ENCODE results near the gene ZSWIM5.
A peak's percentile ranks its signal among the peaks of the same experiment; 100 is the strongest.

Gene ZSWIM5

DNA sequence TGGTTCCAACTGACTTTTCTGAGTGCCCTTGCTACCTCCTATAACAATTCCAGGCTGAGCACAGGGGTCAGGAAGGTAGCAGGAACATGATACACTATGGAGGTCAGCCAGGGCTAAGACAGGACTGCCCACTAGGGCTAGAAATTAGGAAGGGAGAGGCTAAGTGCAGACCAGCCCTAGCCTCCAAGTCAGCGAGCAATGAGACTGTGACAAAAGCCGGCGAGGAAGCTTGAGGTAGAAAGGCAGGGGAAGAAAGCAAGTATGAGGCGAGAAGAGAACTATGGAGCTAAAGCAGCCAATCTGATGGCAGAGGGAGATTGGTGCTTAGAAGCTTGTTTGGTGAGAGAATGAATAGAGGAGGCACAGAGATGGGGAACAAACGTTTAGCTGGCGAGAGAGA lies 189.6 kb downstream of the ZSWIM5 start:
- DNase-seq (ENCODE audit: low read depth) = no peak

- no peak for DNase-seq (ENCODE audit: low read depth)
Observed at GRCh38 chr1:45016090-45016697, 190.2 kb downstream of the ZSWIM5 start.

DNA sequence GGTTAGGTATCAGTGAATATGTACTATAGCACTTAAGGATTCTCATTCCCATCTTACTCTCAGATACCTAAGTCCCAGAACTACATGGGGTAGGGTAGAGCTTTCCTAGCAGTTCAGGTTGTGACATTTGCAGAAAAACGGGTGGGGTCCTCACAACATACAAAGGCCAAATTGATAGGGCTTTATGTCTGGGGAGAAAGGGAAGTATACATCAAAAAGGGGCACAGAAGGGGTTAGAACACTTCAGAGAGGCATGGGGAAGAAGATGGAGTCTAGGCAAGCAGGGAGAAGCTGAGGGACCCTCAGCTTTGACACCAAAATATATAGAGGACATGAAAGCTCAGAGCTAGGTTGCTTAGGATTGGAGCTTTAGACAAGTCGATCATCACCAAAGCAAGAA lies 190.7 kb downstream of the ZSWIM5 start:
- DNase-seq (ENCODE audit: low read depth) = no peak

DNA sequence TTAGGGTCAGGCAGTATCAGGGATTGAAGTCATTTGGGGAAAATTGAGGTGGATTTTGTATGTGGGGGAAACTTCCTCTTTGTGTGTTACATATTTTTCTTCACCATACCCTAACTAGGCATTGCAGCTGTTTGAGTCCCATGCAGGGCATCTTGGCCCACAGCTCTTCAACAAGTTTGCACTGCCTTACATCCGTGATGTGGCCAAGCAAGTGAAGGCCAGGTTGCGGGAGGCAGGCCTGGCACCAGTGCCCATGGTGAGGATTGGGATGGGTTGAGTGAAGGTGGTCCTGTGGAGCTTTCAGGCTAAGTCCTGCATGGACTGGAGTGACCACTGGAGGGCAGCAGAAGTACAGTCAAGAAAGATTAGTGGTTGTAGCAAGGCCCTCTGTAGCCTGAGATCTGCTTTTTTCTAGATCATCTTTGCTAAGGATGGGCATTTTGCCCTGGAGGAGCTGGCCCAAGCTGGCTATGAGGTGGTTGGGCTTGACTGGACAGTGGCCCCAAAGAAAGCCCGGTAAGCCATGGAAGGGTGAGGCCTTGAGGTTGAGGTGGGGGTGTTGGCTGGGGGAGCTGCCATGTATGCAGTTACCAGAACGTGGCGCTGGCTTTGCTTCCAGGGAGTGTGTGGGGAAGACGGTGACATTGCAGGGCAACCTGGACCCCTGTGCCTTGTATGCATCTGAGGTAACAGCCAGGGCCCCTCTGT lies 191.9 kb downstream of the ZSWIM5 start:
- peak; percentile 55 for DNase-seq (ENCODE audit: low read depth)

- DNase-seq (ENCODE audit: low read depth) = no peak
Observed at GRCh38 chr1:45013551-45014209, 192.7 kb downstream of the ZSWIM5 start.

DNA sequence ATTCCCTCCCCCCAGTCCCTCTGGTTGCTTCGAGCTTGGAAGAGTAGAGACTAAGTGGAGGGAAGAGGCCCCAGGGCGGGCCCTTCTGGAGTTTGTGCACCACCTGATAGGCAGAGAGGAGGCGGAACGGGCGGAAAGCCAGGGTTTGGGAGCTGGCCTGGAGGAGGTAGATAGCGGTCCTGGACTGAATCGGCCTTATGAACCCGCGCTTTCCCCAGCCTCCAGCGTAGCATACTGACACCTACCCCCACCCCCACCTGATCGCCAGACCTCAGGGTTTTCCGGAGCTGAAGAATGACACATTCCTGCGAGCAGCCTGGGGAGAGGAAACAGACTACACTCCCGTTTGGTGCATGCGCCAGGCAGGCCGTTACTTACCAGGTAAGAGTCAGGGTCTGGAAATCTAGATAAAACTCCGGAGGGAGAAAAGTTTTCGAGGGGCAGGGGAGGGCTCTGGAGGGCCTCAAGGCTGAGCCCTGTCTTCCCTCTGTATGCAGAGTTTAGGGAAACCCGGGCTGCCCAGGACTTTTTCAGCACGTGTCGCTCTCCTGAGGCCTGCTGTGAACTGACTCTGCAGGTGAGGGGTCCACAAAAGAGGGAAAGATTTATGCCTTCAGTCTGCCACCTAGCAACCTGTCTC lies 193.6 kb downstream of the ZSWIM5 start:
- peak; percentile 18 for DNase-seq (ENCODE audit: low read depth)

DNA sequence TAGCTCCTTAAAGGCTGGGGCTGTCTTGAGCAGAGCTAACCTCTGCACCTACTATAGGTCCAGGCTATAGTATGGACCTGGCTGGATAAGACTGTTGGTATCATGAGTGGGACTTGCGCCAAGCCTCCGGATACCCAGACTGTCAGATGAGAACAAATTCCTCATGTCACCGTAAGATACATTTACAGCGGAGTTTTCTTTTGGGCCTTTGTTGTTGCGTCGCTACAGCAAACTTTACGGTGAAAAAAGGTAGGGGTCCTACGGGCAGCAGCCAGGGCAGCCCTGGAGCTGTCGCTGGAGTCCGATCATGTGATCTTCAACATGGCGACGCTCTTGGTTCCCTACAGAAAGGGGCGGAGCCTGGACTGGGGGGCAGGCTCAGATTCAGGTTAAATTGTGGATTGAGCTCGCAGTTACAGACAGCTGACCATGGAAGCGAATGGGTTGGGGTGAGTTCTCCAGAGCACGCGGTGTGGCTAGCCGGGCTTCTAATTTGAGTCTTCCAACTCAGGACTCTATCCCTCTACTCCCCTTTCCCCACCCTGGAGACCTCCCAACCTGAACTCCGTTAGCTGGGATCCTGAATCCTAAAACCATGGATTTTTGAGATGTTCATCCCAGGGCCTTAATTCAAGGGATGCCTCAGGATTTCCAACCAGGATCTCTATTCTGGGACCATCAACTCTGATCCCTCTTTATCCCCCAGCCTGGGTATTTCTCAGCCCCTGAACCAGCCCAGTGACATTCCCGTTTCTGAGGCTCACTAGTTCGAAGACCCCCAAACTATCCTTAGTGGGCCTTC lies 194.4 kb downstream of the ZSWIM5 start, which contains the start of gene UROD:
Gene UROD, plus strand, starts transcription at position 418 of the 802 bp plus-strand sequence. Its CDS starts 12 bp downstream, at position 430.
- DNase-seq (ENCODE audit: low read depth) = peak; percentile 78

DNA sequence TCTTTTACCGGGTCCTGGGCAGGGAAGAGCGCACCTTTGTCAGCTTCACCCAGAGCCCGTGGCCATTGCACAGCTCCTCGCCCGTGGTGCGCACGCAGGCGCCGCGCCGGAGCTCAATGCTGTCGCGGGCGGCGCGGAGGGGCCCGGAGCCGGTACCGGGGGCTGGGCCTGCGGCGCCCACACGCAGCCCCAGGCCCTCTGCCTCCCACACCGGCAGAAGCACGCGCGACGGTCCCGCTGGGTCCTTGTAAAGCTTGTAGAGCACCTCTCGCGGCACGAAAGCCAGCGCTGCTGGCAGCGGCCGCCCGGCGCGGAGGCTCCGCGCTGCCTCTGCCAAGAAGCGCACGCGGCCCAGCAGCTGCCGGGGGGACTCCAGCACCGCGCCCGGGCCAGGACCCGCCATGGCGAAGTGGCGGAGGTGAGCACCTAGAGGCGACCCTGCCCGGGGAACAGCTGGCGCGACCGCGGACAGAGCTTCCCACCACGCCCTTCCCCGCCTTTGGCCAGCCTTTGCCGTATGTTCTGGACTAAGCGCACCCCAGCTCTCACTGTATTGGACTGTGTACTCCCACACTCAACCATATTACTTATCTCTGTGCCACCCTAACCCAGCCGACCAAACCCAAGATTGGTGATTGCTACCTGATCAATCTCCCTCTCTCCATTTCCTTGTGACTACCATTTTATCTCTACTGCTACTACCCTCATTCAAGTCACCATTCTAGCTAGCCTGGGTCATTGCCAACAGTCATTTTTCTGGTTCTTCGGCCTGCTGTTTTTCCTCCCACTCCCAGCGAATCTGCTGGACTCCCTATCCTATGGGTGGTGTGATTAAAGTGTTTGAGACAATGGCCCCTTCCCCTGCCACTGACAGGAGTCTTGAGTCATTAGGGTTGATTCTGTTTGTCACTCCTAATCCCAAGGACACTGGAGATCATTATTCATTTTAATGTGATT lies 195.3 kb downstream of the ZSWIM5 start, which contains the start of gene HECTD3:
Gene HECTD3, minus strand, starts transcription at position 470 of the 957 bp plus-strand sequence. Its CDS starts 67 bp downstream, at position 403.
- peak; percentile 42 for DNase-seq (ENCODE audit: low read depth)

DNA sequence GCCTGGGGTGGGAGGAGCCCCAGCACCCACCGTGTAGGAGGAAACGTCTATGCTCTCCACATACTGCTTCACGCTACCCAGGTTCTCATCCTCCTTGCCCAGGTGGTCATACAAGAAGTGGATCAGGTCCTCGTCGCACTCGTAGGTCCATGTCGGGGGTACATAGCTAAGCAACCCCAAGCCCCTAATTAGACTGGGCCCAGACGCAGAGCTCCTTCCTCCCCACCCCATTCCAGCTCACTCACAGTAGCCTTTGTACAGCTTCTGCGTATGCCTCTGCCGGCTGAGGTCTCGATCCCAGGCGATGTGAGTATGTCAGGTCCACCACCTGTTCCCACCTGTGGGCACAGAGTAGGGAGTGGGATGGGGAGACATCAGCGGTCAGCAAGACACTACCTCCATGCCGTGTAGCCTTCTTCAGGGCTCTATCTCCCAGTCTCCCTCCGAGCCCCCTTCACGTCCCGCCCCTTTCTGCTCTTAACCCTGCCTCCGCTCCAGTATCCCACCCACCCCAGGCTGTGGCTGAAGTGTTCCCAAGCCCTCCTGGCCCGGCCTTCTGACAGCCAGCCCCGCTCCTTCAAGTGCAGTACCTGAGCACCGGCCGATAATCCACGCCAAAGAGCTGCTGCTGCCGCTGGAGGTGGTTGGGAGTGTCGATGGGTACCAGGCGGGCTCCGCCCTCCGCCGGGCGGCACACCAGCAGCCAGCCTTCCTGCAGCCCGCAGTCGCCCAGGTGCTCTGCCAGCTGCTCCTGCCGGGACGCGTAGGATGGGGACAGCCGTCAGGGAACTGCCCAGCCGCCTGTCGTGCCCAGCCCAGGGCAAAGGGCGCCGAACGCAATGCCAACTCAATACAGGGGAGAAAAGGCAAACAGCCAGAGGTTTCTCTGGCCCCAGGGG lies 196.2 kb downstream of the ZSWIM5 start:
- DNase-seq (ENCODE audit: low read depth) = no peak

DNA sequence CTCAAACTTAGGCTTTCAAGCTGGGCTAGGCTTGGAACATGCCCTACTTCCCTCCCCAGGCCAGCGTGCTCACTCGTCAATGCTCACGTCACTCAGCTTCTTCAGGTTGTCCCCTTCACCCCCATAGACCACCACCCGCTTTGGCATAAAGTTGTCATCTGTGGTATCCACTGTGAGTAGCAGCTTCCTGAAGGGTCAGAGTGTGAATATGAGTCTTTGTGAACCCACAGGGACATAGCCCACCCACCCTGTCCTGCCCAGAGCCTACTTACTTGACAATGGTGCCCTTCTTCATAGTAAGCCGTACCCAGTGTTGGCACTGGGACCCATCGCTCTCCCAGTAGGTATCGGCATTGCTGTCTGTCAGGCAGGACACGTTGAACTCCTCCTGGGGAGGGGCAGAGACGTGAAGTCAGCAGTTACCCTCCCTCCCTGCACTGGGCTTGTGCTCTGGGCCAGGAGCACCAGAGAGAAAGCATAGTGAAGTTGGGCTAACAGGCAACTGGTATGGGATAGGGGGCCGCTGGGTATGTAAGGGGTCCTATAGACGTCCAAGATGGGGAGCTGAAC lies 197.0 kb downstream of the ZSWIM5 start:
- DNase-seq (ENCODE audit: low read depth) = no peak

DNA sequence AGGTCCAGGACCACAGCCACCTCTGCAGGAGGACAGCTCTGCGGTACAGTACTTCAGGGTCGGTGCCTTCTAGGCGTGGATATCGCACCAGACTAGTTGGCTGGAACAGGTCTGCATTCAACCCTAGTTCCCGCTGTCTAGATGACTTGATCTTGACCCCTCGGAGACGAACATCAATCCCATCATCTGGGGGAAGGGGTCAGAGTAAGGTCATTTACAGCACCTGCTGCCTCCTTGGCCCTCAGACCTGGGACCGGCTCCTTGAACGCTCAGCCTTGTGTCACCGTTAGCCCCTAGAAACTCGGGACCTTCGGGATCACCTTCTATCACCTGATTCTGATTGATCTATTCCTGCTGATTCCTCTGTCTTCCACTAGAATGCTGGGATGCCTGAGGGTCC lies 197.9 kb downstream of the ZSWIM5 start:
- DNase-seq (ENCODE audit: low read depth) = no peak

- DNase-seq (ENCODE audit: low read depth) = no peak
Observed at GRCh38 chr1:45008076-45008475, 198.3 kb downstream of the ZSWIM5 start.

- no peak for DNase-seq (ENCODE audit: low read depth)
Observed at GRCh38 chr1:45007311-45007710, 199.1 kb downstream of the ZSWIM5 start.

- DNase-seq (ENCODE audit: low read depth) = no peak
Observed at GRCh38 chr1:45005761-45006160, 200.6 kb downstream of the ZSWIM5 start.

GRCh38 chr1:45004281-45004920 lies 202.0 kb downstream of the ZSWIM5 start:
- DNase-seq (ENCODE audit: low read depth) = no peak

GRCh38 chr1:45003741-45004140 lies 202.7 kb downstream of the ZSWIM5 start:
- DNase-seq (ENCODE audit: low read depth) = no peak

GRCh38 chr1:45002650-45003645 lies 203.5 kb downstream of the ZSWIM5 start:
- DNase-seq (ENCODE audit: low read depth) = no peak
